Thoracic aorta (tissue), 2 donors: ENCODE results near the gene USP32. TPM values are rescaled to one million over a fixed set of nuclear protein-coding genes. Genes with fewer than 3 reads are reported as not detected.

Experiments
- ATAC-seq: fragments of 150-250 bp; one replicate; pipeline ENCODE4 v1.8.0; 2017; ENCODE audit warnings: low read depth; ENCODE audit not compliant: insufficient number of reproducible peaks, low FRiP score
- DNase-seq: peaks from one replicate; pipeline ENCODE4 v3.0.0-alpha.2; 2020; ENCODE audit warnings: low spot score
- H3K27ac ChIP-seq, 2 donors: fragments of 200-600 bp; sonication (generic); 1 replicate in 1 of 2; 2 replicates in 1 of 2; pipeline ENCODE4 v1.5.1; 2016; ENCODE audit warnings: mild to moderate bottlenecking in 2 of 2, moderate library complexity in 2 of 2
- H3K27me3 ChIP-seq: fragments of 200-600 bp; sonication (generic); replicated peaks from 2 replicates; pipeline ENCODE4 v1.6.0; 2016; ENCODE audit warnings: mild to moderate bottlenecking; ENCODE audit not compliant: insufficient read depth
- H3K36me3 ChIP-seq: fragments of 200-600 bp; sonication (generic); one replicate; pipeline ENCODE4 v1.5.1; 2016
- H3K4me1 ChIP-seq, 2 donors: fragments of 200-600 bp; sonication (generic); 1 replicate in 1 of 2; 2 replicates in 1 of 2; pipeline versions ENCODE4 v1.5.1 to v1.6.0; 2016; ENCODE audit warnings: low read depth in 2 of 2, mild to moderate bottlenecking in 1 of 2; ENCODE audit not compliant: control insufficient read depth in 1 of 2
- H3K4me3 ChIP-seq: fragments of 200-600 bp; sonication (generic); 2 replicates; pipeline ENCODE4 v1.5.1; 2016; ENCODE audit warnings: mild to moderate bottlenecking
- H3K9me3 ChIP-seq: fragments of 200-600 bp; sonication (generic); 2 replicates; pipeline ENCODE4 v1.5.1; 2016
- CTCF ChIP-seq: fragments of 200-600 bp; sonication (generic); IDR thresholded peaks from one replicate; pipeline ENCODE4 v1.5.1; 2019; ENCODE audit warnings: antibody characterized with exemption
- total RNA-seq, 2 donors: library from RNA; depleted of rRNA; stranded (reverse); fragments of >200 nt; gene quantifications; one replicate each; pipeline versions ENCODE4 v1.1.0 to v1.2.3, GENCODE V29; 2016

USP32 gene
- total RNA-seq, 2 donors from 2014 or later = 24.8 to 58.4 TPM

- no peaks in the 10 kb centered on the region for H3K9me3 ChIP-seq
- H3K36me3 ChIP-seq = no peaks in the 10 kb centered on the region
- no peak overlapping the region for H3K4me3 ChIP-seq
These were observed 38.2 kb downstream of the USP32 start for GRCh38 chr17:60353773-60354172.

GRCh38 chr17:60352569-60352968 is 39.4 kb downstream of the USP32 start:
- H3K27me3 ChIP-seq = no peaks in the 10 kb centered on the region
- H3K9me3 ChIP-seq = no peaks in the 10 kb centered on the region
- H3K27ac ChIP-seq = no peak overlapping the region
- H3K36me3 ChIP-seq = no peaks in the 10 kb centered on the region
- DNase-seq (no peak), ATAC-seq (no peak)
- TF ChIP-seq CTCF = no peak
- no peak overlapping the region for H3K4me3 ChIP-seq
- H3K4me1 ChIP-seq = peaks cover 8 to 22% of the 10 kb centered on the region in 2 donors

More at GRCh38 chr17:60353773-60354172, 38.2 kb downstream of the USP32 start:
- no peak for TF ChIP-seq CTCF
- H3K27me3 ChIP-seq = no peaks in the 10 kb centered on the region
- no peak overlapping the region for H3K27ac ChIP-seq
- no peak for DNase-seq
- H3K4me1 ChIP-seq = peaks cover 8 to 22% of the 10 kb centered on the region in 2 donors
- no peak for ATAC-seq

GRCh38 chr17:60352071-60352470 is 39.9 kb downstream of the USP32 start:
- no peaks in the 10 kb centered on the region for H3K27me3 ChIP-seq
- no peaks in the 10 kb centered on the region for H3K9me3 ChIP-seq
- no peak overlapping the region for H3K27ac ChIP-seq
- no peak overlapping the region for H3K4me3 ChIP-seq
- DNase-seq (no peak), ATAC-seq (no peak)
- no peak for TF ChIP-seq CTCF
- no peaks in the 10 kb centered on the region for H3K36me3 ChIP-seq
- H3K4me1 ChIP-seq = peaks cover 8 to 22% of the 10 kb centered on the region in 2 donors

GRCh38 chr17:60351012-60351695 is 40.8 kb downstream of the USP32 start:
- Histone ChIP-seq H3K27ac (no peak overlapping the region), H3K4me3 (no peak overlapping the region), H3K36me3 (no peaks in the 10 kb centered on the region), H3K4me1 (peaks cover 8 to 21% of the 10 kb centered on the region in 2 donors), H3K9me3 (no peaks in the 10 kb centered on the region), H3K27me3 (no peaks in the 10 kb centered on the region)
- DNase-seq = no peak
- no peak for TF ChIP-seq CTCF
- no peak for ATAC-seq

GRCh38 chr17:60348616-60349015 is 43.3 kb downstream of the USP32 start:
- H3K27ac ChIP-seq = no peak overlapping the region
- DNase-seq (no peak), ATAC-seq (no peak)
- no peaks in the 10 kb centered on the region for H3K27me3 ChIP-seq
- no peaks in the 10 kb centered on the region for H3K9me3 ChIP-seq
- peaks cover 3% of the 10 kb centered on the region for H3K36me3 ChIP-seq
- no peak for TF ChIP-seq CTCF
- H3K4me3 ChIP-seq = no peak overlapping the region
- H3K4me1 ChIP-seq = peaks cover 0 to 9% of the 10 kb centered on the region in 2 donors
